ENCODE results near the gene CD7.

DNA sequence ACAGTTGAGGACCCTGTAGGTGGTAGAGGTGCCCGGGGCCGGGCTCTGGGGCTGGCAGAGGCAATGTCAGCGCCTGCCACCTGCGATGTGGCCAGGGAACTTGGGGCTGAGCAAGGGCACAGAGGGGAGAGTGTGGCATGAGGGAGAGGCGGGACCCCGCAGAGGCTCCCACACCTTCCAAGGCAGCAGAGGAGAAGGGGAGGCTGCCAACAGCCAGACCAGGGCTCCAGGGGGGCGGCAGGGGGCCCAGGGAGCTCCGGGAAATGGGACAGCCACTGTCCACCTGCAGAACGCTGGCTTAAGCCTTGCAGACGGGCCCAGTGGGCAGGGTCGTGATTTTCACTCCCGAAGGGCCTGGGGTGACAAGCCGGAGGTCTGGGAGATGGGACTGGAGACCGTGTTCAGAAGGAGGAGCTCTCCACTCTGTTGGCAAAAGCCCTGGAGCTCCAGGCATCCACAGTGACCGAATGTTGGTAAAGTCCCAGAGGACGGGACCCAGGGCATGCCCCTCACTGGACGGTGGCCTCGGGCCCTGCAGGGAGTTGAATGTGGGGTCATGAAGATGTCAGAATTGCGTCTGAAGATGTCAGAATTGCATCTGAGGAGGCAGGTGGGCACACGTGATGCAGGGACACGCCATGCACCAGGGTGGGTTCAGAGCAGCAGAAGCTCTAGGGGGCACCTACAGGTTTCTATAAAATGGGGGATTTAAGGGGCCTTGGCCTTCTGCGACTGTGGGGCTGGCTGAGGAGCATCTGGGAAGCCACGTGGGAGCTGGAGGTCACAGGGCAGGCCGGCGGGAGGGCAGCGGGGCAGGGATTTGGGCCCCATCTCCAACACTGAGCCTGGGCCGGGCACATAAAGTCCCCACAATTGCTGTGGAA is 18.6 kb downstream of the CD7 start:
- no peak for TF ChIP-seq CTCF (IDR thresholded peaks at IDR 0.05)
- TF ChIP-seq POLR2AphosphoS5 (IDR thresholded peaks at IDR 0.05) = no peak
- TF ChIP-seq EP300 (IDR thresholded peaks at IDR 0.05) = no peak
